ENCODE data around the gene PRR5L. TPM values are rescaled to one million over a fixed set of nuclear protein-coding genes. Genes with fewer than 3 reads are reported as not detected.

PRR5L gene
- total RNA-seq, 1 donor from 2014 or later, result 14.7 TPM

GRCh38 chr11:36271794-36272407, 24.2 kb upstream of the PRR5L start:
- H3K9me3 Mint-ChIP-seq, result peaks cover 9% of the 10 kb centered on the region
- H3K4me2 ChIP-seq, result no peak overlapping the region
- TF ChIP-seq, protein P1, sequence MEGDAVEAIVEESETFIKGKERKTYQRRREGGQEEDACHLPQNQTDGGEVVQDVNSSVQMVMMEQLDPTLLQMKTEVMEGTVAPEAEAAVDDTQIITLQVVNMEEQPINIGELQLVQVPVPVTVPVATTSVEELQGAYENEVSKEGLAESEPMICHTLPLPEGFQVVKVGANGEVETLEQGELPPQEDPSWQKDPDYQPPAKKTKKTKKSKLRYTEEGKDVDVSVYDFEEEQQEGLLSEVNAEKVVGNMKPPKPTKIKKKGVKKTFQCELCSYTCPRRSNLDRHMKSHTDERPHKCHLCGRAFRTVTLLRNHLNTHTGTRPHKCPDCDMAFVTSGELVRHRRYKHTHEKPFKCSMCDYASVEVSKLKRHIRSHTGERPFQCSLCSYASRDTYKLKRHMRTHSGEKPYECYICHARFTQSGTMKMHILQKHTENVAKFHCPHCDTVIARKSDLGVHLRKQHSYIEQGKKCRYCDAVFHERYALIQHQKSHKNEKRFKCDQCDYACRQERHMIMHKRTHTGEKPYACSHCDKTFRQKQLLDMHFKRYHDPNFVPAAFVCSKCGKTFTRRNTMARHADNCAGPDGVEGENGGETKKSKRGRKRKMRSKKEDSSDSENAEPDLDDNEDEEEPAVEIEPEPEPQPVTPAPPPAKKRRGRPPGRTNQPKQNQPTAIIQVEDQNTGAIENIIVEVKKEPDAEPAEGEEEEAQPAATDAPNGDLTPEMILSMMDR (IDR thresholded peaks at IDR 0.05), result peak; percentile 18
- no peak for TF ChIP-seq EZH2 (IDR thresholded peaks at IDR 0.05)
- no peak for TF ChIP-seq EZH2phosphoT487 (IDR thresholded peaks at IDR 0.05)
- peaks cover 9% of the 10 kb centered on the region for H3K4me1 ChIP-seq
- H3K36me3 ChIP-seq, result no peaks in the 10 kb centered on the region
- no peaks in the 10 kb centered on the region for H3K79me2 ChIP-seq (ENCODE audit: low read depth)
- H3K36me3 Mint-ChIP-seq, result peaks cover 42% of the 10 kb centered on the region
- H3K27me3 ChIP-seq, result no peaks in the 10 kb centered on the region
- no peaks in the 10 kb centered on the region for H3F3A ChIP-seq (ENCODE audit: low read depth)
- peaks cover 5% of the 10 kb centered on the region for H3K27me3 Mint-ChIP-seq (ENCODE audit: insufficient read depth, low read depth)
- no peak for DNase-seq (ENCODE audit: low spot score)
- H3K4me1 Mint-ChIP-seq, result peaks cover 35% of the 10 kb centered on the region
- no peak overlapping the region for H3K4me3 ChIP-seq
- no peak overlapping the region for H3K9ac ChIP-seq
- no peak overlapping the region for H2AFZ ChIP-seq (replicated peaks)
- H4K20me1 ChIP-seq (ENCODE audit: low read depth), result no peaks in the 10 kb centered on the region
- H3K9me3 ChIP-seq (ENCODE audit: low read depth), result no peaks in the 10 kb centered on the region
- no peak overlapping the region for H3K27ac ChIP-seq
- H3K27ac Mint-ChIP-seq, result peak overlapping the region; percentile 65
- H3K4me3 Mint-ChIP-seq, result no peak overlapping the region

DNA sequence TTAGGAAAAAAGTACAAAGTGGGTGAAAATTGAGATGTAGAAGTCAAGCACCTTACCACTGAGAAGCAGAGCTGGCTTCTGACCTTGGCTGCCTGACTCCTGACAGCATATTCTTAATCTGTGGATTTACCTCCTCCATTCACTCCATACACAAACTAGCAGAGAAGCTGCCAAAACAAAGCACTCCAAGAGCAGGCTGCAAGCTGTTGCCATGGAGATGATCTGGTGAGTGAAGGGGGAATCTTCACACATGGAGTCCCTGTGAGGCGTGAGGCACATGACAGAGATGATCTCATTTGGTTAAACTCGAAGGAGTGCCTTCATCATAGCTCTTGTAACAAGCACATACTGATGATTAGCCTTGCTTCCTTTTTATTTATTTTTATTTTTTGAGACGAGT, 23.0 kb upstream of the PRR5L start:
- H3K79me2 ChIP-seq (ENCODE audit: low read depth), result no peaks in the 10 kb centered on the region
- peaks cover 5% of the 10 kb centered on the region for H3K27me3 Mint-ChIP-seq (ENCODE audit: insufficient read depth, low read depth)
- no peak overlapping the region for H3K4me2 ChIP-seq
- no peak overlapping the region for H3K9ac ChIP-seq
- no peak overlapping the region for H3K27ac Mint-ChIP-seq
- H3K36me3 Mint-ChIP-seq, result peaks cover 42% of the 10 kb centered on the region
- no peaks in the 10 kb centered on the region for H3K9me3 ChIP-seq (ENCODE audit: low read depth)
- H3K9me3 Mint-ChIP-seq, result peaks cover 9% of the 10 kb centered on the region
- no peaks in the 10 kb centered on the region for H3K36me3 ChIP-seq
- H3K27ac ChIP-seq, result no peak overlapping the region
- H3K4me3 Mint-ChIP-seq, result no peak overlapping the region
- H3K4me1 ChIP-seq, result peaks cover 9% of the 10 kb centered on the region
- peak; percentile 60 for DNase-seq (ENCODE audit: low spot score)
- TF ChIP-seq EZH2phosphoT487 (IDR thresholded peaks at IDR 0.05) (no peak), EZH2 (IDR thresholded peaks at IDR 0.05) (no peak)
- TF ChIP-seq, protein P1 (IDR thresholded peaks at IDR 0.05), result no peak
- H3F3A ChIP-seq (ENCODE audit: low read depth), result no peaks in the 10 kb centered on the region
- H3K27me3 ChIP-seq, result no peaks in the 10 kb centered on the region
- no peaks in the 10 kb centered on the region for H4K20me1 ChIP-seq (ENCODE audit: low read depth)
- peaks cover 45% of the 10 kb centered on the region for H3K4me1 Mint-ChIP-seq
- no peak overlapping the region for H3K4me3 ChIP-seq
- no peak overlapping the region for H2AFZ ChIP-seq (replicated peaks)

GRCh38 chr11:36274414-36274813, 21.7 kb upstream of the PRR5L start:
- Histone ChIP-seq H3K9me3 (ENCODE audit: low read depth) (no peaks in the 10 kb centered on the region), H3K36me3 (no peaks in the 10 kb centered on the region), H2AFZ (replicated peaks) (no peak overlapping the region), H3F3A (ENCODE audit: low read depth) (peaks cover 5% of the 10 kb centered on the region), H4K20me1 (ENCODE audit: low read depth) (no peaks in the 10 kb centered on the region), H3K4me1 (peaks cover 20% of the 10 kb centered on the region), H3K4me3 (no peak overlapping the region), H3K27me3 (no peaks in the 10 kb centered on the region), H3K27ac (no peak overlapping the region), H3K4me2 (no peak overlapping the region), H3K79me2 (ENCODE audit: low read depth) (no peaks in the 10 kb centered on the region), H3K9ac (no peak overlapping the region)
- peaks cover 7% of the 10 kb centered on the region for H3K9me3 Mint-ChIP-seq
- no peak for DNase-seq (ENCODE audit: low spot score)
- H3K4me1 Mint-ChIP-seq, result peaks cover 58% of the 10 kb centered on the region
- TF ChIP-seq EZH2phosphoT487 (IDR thresholded peaks at IDR 0.05) (no peak), EZH2 (IDR thresholded peaks at IDR 0.05) (no peak)
- TF ChIP-seq, protein P1 (IDR thresholded peaks at IDR 0.05), result no peak
- H3K27me3 Mint-ChIP-seq (ENCODE audit: insufficient read depth, low read depth), result peaks cover 5% of the 10 kb centered on the region
- H3K4me3 Mint-ChIP-seq, result no peak overlapping the region
- peaks cover 42% of the 10 kb centered on the region for H3K36me3 Mint-ChIP-seq
- H3K27ac Mint-ChIP-seq, result no peak overlapping the region

All from neural progenitor cell (in vitro differentiated cells).